OCI-LY1 (cell line): Measurements from ENCODE around the gene RHBDF2.

Experiments
- CTCF ChIP-seq: fragments of 200-600 bp; sonication (generic), shearing (Covaris generic); IDR thresholded peaks from 2 replicates; pipeline ENCODE4 v1.5.1; 2017; ENCODE audit warnings: mild to moderate bottlenecking, antibody characterized with exemption, low read length, moderate library complexity, mixed read lengths
- EZH2 ChIP-seq: fragments of 200-600 bp; sonication (generic), shearing (Covaris generic); IDR thresholded peaks from 2 replicates; pipeline ENCODE4 v1.8.0; 2017; ENCODE audit warnings: borderline replicate concordance, mixed run types, mild to moderate bottlenecking, antibody characterized with exemption, low read length, moderate library complexity, mixed read lengths

- TF ChIP-seq EZH2 (no peak), CTCF (no peak)
Measured at GRCh38 chr17:76529224-76530094, 28.2 kb upstream of the RHBDF2 start.
